Thymus (tissue), 11 donors: Measurements from ENCODE around the gene NAGPA. TPM values are rescaled to one million over a fixed set of nuclear protein-coding genes. Genes with fewer than 3 reads are reported as not detected.
A peak's percentile ranks its signal among the peaks of the same experiment; 100 is the strongest.

Experiments used
- DNase-seq, 9 donors: peaks; one replicate each; pipeline ENCODE4 v3.0.0-alpha.2; 2013; ENCODE audit warnings: low spot score in 9 of 9, low read depth in 6 of 9, missing footprints in 1 of 9
- H3K27ac ChIP-seq, 2 donors: one replicate each; pipeline ENCODE4 v1.5.1; 2013; ENCODE audit warnings: control low read depth in 1 of 2, low read depth in 1 of 2, low read length in 1 of 2, mild to moderate bottlenecking in 1 of 2, moderate library complexity in 1 of 2
- H3K27me3 ChIP-seq, 2 donors: one replicate each; pipeline ENCODE4 v1.5.1; 2013; ENCODE audit warnings: low read length in 1 of 2; ENCODE audit not compliant: control insufficient read depth in 2 of 2, insufficient read depth in 1 of 2
- H3K36me3 ChIP-seq, 2 donors: one replicate each; pipeline ENCODE4 v1.5.1; 2013; ENCODE audit warnings: low read length in 1 of 2, mild to moderate bottlenecking in 1 of 2, moderate library complexity in 1 of 2; ENCODE audit not compliant: control insufficient read depth in 2 of 2, insufficient read depth in 2 of 2
- H3K4me1 ChIP-seq, 2 donors: one replicate each; pipeline ENCODE4 v1.5.1; 2013; ENCODE audit warnings: low read length in 2 of 2; ENCODE audit not compliant: control insufficient read depth in 2 of 2, insufficient read depth in 2 of 2
- H3K4me3 ChIP-seq, 2 donors: one replicate each; pipeline ENCODE4 v1.5.1; 2013; ENCODE audit warnings: low read length in 2 of 2, control low read depth in 1 of 2, mild to moderate bottlenecking in 1 of 2
- H3K9me3 ChIP-seq, 2 donors: one replicate each; pipeline ENCODE4 v1.5.1; 2013; ENCODE audit warnings: low read length in 1 of 2, mild to moderate bottlenecking in 1 of 2; ENCODE audit not compliant: control insufficient read depth in 2 of 2, insufficient read depth in 1 of 2
- WGBS: extraction: QIAGEN DNeasy Blood & Tissue Kit; methylation state at CpG from one replicate; pipeline ENCODE4 v1.1.7; 2013; 5-methylcytosine and 5-hydroxymethylcytosine counted together
- polyA plus RNA-seq: library from polyadenylated mRNA; stranded (reverse); fragments of 200-250 nt; gene quantifications from one replicate; pipeline ENCODE4 v1.2.3, GENCODE V29; 2013
- total RNA-seq: library from RNA; stranded (reverse); fragments of 120-200 nt; gene quantifications from one replicate; pipeline ENCODE4 v1.2.4, GENCODE V29; 2013
- donor health status: healthy.

Gene NAGPA
- total and polyA plus RNA-seq, 2 donors = 6.7 to 10.3 TPM

DNA sequence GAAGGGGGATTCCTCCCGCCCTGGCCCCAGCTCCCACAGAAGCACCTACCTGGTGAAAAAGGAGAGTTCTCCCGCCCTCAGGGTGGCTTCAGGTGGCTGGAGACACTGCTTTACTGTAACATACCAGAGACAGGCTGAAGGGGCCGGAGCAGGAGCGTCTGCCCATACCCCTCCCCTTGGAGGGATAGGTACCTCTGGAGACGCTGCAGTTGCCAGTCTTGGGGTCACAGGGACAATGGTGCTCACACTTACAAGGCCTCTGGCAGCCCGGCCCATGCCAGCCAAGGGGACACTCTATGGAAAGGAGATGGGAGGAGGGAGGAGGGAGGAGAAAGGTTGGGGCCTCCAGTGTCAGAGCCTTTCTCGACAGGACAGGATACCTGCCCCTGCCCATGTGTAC lies 6.6 kb downstream of the NAGPA start:
- H3K36me3 ChIP-seq = peaks cover 0 to 24% of the 10 kb centered on the region in 2 donors
- H3K27ac ChIP-seq = no peak overlapping the region
- no peaks in the 10 kb centered on the region for H3K27me3 ChIP-seq
- H3K9me3 ChIP-seq = no peaks in the 10 kb centered on the region
- no peak overlapping the region for H3K4me3 ChIP-seq
- DNase-seq = no peak
- WGBS = 95% methylated on average over 7 of the region's 7 CpGs
- H3K4me1 ChIP-seq = no peaks in the 10 kb centered on the region

DNA sequence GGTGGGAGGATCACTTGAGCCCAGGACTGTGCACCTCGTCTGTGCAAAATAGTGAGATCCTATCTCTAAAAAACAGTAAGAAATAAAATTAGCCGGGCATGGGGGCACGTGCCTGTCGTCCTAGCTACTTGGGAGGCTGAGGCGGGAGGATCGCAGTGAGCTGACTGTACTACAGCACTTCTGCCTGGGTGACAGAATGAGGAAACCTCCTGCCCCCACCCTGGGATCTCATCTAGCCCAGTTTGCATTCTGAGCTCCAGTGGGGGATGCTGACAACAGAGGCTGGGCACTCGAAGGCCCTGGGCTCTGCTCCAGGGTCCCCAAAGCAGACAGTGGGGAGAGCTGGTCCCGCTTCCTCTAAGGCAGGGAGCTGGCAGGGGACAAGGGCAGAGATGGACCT lies 7.1 kb downstream of the NAGPA start:
- DNase-seq = no peak
- Histone ChIP-seq H3K4me3 (no peak overlapping the region), H3K36me3 (peaks cover 0 to 24% of the 10 kb centered on the region in 2 donors), H3K27ac (no peak overlapping the region), H3K27me3 (no peaks in the 10 kb centered on the region), H3K9me3 (no peaks in the 10 kb centered on the region), H3K4me1 (no peaks in the 10 kb centered on the region)
- 98% methylated on average over 8 of the region's 8 CpGs for WGBS

DNA sequence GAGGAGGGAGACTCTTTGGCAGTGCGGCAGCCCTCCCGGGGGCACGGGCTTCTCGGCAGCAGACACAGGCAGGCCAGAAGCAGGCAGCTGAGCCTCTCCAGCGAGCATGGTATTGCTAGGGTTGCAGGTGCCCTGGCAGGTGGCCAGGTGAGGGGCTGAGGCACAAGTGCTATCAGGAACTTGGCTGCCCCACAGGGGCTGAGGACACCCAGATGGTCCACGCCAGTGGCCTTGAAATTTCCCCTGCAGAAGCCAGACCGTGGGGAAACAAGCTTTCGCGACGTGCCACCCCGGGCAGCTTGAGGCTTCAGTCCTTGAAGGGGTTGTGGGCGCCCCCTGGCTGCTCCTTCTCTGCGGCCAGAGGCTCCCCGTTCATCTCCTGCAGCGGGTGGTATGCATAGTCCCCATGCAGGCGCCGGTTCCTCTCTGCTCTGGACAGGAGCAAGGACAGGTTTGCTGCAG lies 8.5 kb downstream of the NAGPA start:
- Histone ChIP-seq H3K4me1 (no peaks in the 10 kb centered on the region), H3K36me3 (peaks cover 0 to 24% of the 10 kb centered on the region in 2 donors), H3K9me3 (no peaks in the 10 kb centered on the region), H3K27me3 (no peaks in the 10 kb centered on the region), H3K4me3 (no peak overlapping the region), H3K27ac (no peak overlapping the region)
- 74% methylated on average over 17 of the region's 17 CpGs for WGBS
- no peak for DNase-seq

DNA sequence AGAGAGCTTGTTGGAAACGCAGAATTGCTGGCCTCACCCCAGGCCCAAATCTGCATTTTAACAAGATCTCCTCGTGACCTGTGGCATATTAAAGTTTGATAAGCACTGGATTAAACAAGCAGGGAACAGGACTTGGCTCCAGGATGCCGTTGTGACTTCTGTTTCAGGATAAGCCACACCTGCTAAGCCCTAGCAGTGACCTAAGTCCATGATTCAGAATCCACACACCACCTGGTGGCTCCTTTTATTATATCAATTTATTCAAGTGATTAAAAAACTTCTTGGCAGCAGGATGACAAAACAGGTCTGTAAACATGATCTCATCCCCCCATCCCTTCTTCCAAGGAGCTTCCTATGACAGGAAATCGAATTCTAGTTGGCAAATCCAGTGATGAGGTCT lies 9.1 kb downstream of the NAGPA start:
- H3K36me3 ChIP-seq = peaks cover 0 to 24% of the 10 kb centered on the region in 2 donors
- no peaks in the 10 kb centered on the region for H3K27me3 ChIP-seq
- no peak overlapping the region for H3K27ac ChIP-seq
- no peak for DNase-seq
- H3K4me1 ChIP-seq = no peaks in the 10 kb centered on the region
- 85% methylated on average over 4 of the region's 4 CpGs for WGBS
- no peak overlapping the region for H3K4me3 ChIP-seq
- H3K9me3 ChIP-seq = no peaks in the 10 kb centered on the region

DNA sequence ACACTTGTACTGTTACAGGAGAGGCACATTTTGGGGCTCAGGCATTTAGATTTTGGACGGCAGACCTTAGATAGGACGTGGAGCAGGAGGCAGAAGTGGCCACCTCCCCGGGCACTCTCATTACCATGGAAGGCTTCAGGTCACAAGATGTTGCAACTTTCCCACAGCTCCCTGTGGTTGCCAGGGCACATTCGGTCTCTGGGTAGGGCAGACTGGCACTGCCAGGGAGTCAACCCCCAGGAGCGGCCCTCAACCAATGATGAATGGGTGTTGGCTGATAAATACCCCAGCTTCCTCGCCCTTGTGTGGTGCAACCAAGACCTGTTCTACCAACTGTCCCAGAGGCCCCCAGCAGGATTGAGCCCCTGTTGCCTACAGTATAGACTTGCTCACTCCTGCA lies 11.2 kb downstream of the NAGPA start:
- Histone ChIP-seq H3K4me1 (no peaks in the 10 kb centered on the region), H3K36me3 (peaks cover 0 to 9% of the 10 kb centered on the region in 2 donors)

DNA sequence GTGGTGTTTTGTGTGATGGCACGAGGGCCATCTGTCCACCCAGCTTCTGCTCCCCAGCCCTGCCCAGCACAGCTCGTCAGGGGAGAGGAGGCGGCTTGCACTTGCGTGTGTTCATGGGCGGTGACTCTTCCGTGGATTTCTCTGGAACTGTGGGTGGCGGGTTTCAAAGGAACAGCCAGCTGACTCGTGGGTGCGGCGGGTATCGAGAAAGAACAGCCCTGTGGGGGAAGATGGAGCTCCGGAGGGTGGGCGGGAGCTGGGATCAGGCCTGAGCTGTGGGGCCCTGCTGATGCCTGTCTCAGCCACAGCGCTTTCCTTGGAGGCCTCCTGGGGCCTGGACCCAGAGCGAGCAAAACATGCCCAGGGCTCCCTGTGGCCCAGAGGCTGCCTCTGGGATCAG lies 13.2 kb downstream of the NAGPA start:
- no peak overlapping the region for H3K27ac ChIP-seq
- WGBS = 85% methylated on average over 15 of the region's 15 CpGs
- H3K9me3 ChIP-seq = no peaks in the 10 kb centered on the region
- DNase-seq = no peak
- no peaks in the 10 kb centered on the region for H3K27me3 ChIP-seq
- peaks cover 0 to 5% of the 10 kb centered on the region in 2 donors for H3K36me3 ChIP-seq
- no peak overlapping the region for H3K4me3 ChIP-seq
- H3K4me1 ChIP-seq = no peaks in the 10 kb centered on the region

More for the DNA sequence above, 11.2 kb downstream of the NAGPA start:
- Histone ChIP-seq H3K27me3 (no peaks in the 10 kb centered on the region), H3K27ac (no peak overlapping the region), H3K9me3 (no peaks in the 10 kb centered on the region), H3K4me3 (no peak overlapping the region)
- WGBS = 95% methylated on average over 6 of the region's 6 CpGs
- no peak for DNase-seq

DNA sequence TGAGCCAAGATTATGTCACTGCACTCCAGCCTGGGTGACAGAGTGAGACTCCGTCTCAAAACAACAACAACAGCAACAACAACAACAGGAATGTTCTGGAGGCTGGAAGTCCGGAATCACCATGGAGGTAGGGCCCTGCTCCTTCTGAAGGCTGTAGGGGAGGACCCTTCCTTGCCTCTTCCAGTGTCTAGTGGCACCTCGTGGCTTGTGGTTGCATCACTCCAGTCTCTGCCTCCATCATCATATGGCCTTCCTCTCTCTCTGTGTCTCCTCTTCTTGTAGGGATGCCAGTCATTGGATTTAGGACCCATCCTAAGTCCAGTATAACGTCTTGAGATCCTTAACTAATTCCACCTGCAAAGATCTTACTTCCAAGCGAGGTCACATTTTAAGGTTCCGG lies 14.0 kb downstream of the NAGPA start:
- WGBS = 88% methylated on average over 6 of the region's 6 CpGs
- Histone ChIP-seq H3K27me3 (no peaks in the 10 kb centered on the region), H3K9me3 (no peaks in the 10 kb centered on the region), H3K4me3 (no peak overlapping the region), H3K4me1 (no peaks in the 10 kb centered on the region), H3K27ac (no peak overlapping the region), H3K36me3 (no peaks in the 10 kb centered on the region)
- no peak for DNase-seq

DNA sequence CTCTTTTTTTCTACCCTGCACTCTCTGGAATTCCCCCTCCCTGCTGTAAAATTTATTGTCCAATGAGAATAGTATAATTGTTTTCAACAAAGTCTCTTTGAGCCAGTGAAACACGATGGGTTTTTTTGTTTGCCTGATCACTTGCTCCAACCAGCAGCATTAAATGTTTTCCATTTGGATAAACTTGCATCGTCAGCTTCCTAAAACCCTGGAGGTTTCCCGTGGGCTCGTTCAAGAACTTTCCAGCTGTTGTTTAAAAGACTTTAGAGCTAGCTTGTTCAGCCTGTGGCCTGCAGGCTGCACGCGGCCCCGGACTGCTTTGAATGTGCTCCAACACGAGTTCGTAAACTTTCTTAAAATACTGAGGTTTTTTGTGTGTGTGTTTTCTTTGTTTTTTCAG lies 14.9 kb downstream of the NAGPA start:
- H3K36me3 ChIP-seq = no peaks in the 10 kb centered on the region
- no peak overlapping the region for H3K4me3 ChIP-seq
- no peaks in the 10 kb centered on the region for H3K4me1 ChIP-seq
- no peaks in the 10 kb centered on the region for H3K9me3 ChIP-seq
- H3K27me3 ChIP-seq = no peaks in the 10 kb centered on the region
- 83% methylated on average over 9 of the region's 9 CpGs for WGBS
- H3K27ac ChIP-seq = peak overlapping the region in 1 of 2 donors; percentile 32
- DNase-seq = no peak

DNA sequence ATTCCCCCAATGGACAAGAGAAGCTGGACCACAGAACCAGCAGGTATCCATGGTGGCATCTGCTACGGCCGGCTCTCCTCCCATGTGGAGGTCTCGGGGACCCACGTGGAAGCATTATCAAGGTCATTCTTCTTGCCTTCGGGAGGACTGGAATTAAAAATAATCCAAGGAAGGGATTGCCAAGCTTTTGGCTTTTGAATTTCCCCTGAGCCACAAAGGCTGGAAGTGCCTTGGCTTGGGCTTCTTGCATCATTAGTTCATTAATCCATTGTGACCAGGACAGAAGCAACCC lies 16.1 kb downstream of the NAGPA start:
- no peak for DNase-seq
- no peaks in the 10 kb centered on the region for H3K36me3 ChIP-seq
- H3K27me3 ChIP-seq = no peaks in the 10 kb centered on the region
- H3K4me3 ChIP-seq = no peak overlapping the region
- WGBS = 95% methylated on average over 5 of the region's 5 CpGs
- H3K9me3 ChIP-seq = no peaks in the 10 kb centered on the region
- H3K27ac ChIP-seq = no peak overlapping the region
- no peaks in the 10 kb centered on the region for H3K4me1 ChIP-seq
